Breast epithelium (tissue), 3 donors: ENCODE measurements around the gene UNK.

Source experiments
- CTCF ChIP-seq, 3 donors: fragments of 450-650 bp; IDR thresholded peaks; one replicate each; pipeline ENCODE4 v1.5.1; 2016 to 2017; ENCODE audit warnings: antibody characterized with exemption in 3 of 3, mild to moderate bottlenecking in 3 of 3, moderate library complexity in 3 of 3
- POLR2AphosphoS5 ChIP-seq, 3 donors: sonication (generic); formaldehyde crosslinking; IDR thresholded peaks; one replicate each; pipeline ENCODE4 v1.6.1; 2017; ENCODE audit warnings: antibody characterized with exemption in 3 of 3

DNA sequence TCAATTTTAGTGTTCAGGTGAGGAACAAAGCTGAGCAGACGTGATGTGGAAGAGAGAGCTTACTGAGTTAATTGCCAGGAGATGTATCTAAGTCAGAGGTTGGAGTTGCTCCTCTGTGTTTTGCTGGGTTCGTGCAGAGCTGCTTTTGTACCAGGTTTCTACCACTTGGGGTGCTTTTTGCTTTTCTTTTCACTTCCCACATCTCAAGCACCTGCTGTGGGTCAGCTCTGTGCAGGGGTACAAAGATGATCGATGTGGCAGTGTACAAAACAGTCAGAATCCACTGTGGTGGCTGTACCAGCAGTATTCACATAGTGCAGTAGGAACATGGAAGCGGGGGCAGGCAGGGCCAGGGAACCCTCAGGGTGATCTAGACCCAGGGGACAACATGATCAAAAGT lies 14.8 kb downstream of the UNK start:
- TF ChIP-seq CTCF (IDR thresholded peaks at IDR 0.05) (no peak), POLR2AphosphoS5 (IDR thresholded peaks at IDR 0.05) (no peak)
